H1 (cell line): ENCODE measurements around the gene BNC2. TPM values are rescaled to one million over a fixed set of nuclear protein-coding genes. Genes with fewer than 3 reads are reported as not detected.

Source experiments
- CTCF ChIA-PET: fragments of 300-600 bp; sonication (Branson Sonifier 250); formaldehyde crosslinking; loops from one replicate; lab custom pipeline; 2021; ENCODE audit not compliant: partially characterized antibody; lab: Charles Lee
- POLR2A ChIA-PET: fragments of 300-600 bp; sonication (Branson Sonifier 250); formaldehyde crosslinking; loops from one replicate; lab custom pipeline; 2021; ENCODE audit warnings: inconsistent platforms; ENCODE audit not compliant: partially characterized antibody; lab: Charles Lee
- DNase-seq, 2 experiments: peaks; one replicate each; pipeline versions ENCODE4 v3.0.0 to v3.0.0-alpha.2; 2010 to 2022; ENCODE audit warnings: low spot score in 2 of 2, low read depth in 1 of 2, mixed read lengths in 1 of 2
- FAIRE-seq: peaks from 2 replicates; lab custom pipeline; 2011; peaks lifted over from hg19 to GRCh38; lab: Jason Lieb, UNC
- H2AFZ ChIP-seq: 2 replicates; pipeline ENCODE4 v1.8.1; 2012; ENCODE audit warnings: low read length, inconsistent platforms
- H2AK5ac ChIP-seq: 2 replicates; pipeline ENCODE4 v1.6.1; 2013; ENCODE audit warnings: low read depth, low read length
- H2BK120ac ChIP-seq: replicated peaks from 2 replicates; pipeline ENCODE3; 2013; ENCODE audit warnings: low read depth, low read length, inconsistent platforms
- H2BK12ac ChIP-seq: 2 replicates; pipeline ENCODE4 v1.6.1; 2013; ENCODE audit warnings: low read depth, low read length
- H2BK15ac ChIP-seq: 2 replicates; pipeline ENCODE4 v1.6.1; 2013; ENCODE audit warnings: low read length
- H2BK20ac ChIP-seq: 2 replicates; pipeline ENCODE4 v1.6.1; 2013; ENCODE audit warnings: low read length
- H2BK5ac ChIP-seq: 2 replicates; pipeline ENCODE4 v1.6.1; 2013; ENCODE audit warnings: low read depth, low read length
- H3K14ac ChIP-seq: 2 replicates; pipeline ENCODE4 v1.6.1; 2013; ENCODE audit warnings: inconsistent platforms; ENCODE audit not compliant: insufficient read length
- H3K18ac ChIP-seq: 2 replicates; pipeline ENCODE4 v1.6.1; 2013; ENCODE audit warnings: low read length; ENCODE audit errors: extremely low read depth
- H3K23ac ChIP-seq: 2 replicates; pipeline ENCODE4 v1.6.1; 2013; ENCODE audit warnings: inconsistent platforms; ENCODE audit not compliant: insufficient read length
- H3K23me2 ChIP-seq: 2 replicates; pipeline ENCODE4 v1.6.1; 2013; ENCODE audit warnings: low read depth, low read length
- H3K27ac ChIP-seq: 2 replicates; pipeline ENCODE4 v1.6.1; 2011; ENCODE audit warnings: low read depth, low read length, inconsistent platforms
- H3K27me3 ChIP-seq, 4 experiments: replicated peaks in 1 of 4; 1 replicate in 1 of 4; 2 replicates in 3 of 4; pipeline versions ENCODE4 v1.6.1 to v1.8.1; 2011 to 2013; ENCODE audit warnings: low read length in 3 of 4, mild to moderate bottlenecking in 3 of 4, inconsistent platforms in 2 of 4, mixed read lengths in 2 of 4, moderate library complexity in 1 of 4; ENCODE audit not compliant: control insufficient read depth in 3 of 4, insufficient read depth in 3 of 4; ENCODE audit errors: extremely low read depth in 1 of 4
- H3K36me3 ChIP-seq, 4 experiments: 2 replicates each; pipeline versions ENCODE4 v1.6.1 to v1.8.1; 2011 to 2013; ENCODE audit warnings: mild to moderate bottlenecking in 4 of 4, low read length in 3 of 4, moderate library complexity in 2 of 4, control low read depth in 1 of 4, inconsistent platforms in 1 of 4; ENCODE audit not compliant: insufficient read depth in 4 of 4, control insufficient read depth in 2 of 4
- H3K4ac ChIP-seq: replicated peaks from 2 replicates; pipeline ENCODE3; 2013; ENCODE audit warnings: low read length, low read depth, mixed read lengths, inconsistent platforms; ENCODE audit not compliant: insufficient read length
- H3K4me1 ChIP-seq, 4 experiments: replicated peaks in 1 of 4; 1 replicate in 1 of 4; 2 replicates in 3 of 4; pipeline versions ENCODE4 v1.6.1 to v1.8.1; 2011 to 2013; ENCODE audit warnings: low read length in 3 of 4, inconsistent platforms in 2 of 4, mixed read lengths in 1 of 4; ENCODE audit not compliant: insufficient read depth in 4 of 4, control insufficient read depth in 3 of 4
- H3K4me2 ChIP-seq, 2 experiments: 2 replicates each; pipeline versions ENCODE4 v1.6.1 to v1.8.1; 2011 to 2013; ENCODE audit warnings: low read depth in 2 of 2, low read length in 2 of 2, control low read depth in 1 of 2, inconsistent platforms in 1 of 2, mild to moderate bottlenecking in 1 of 2; ENCODE audit not compliant: insufficient read depth in 1 of 2
- H3K4me3 ChIP-seq, 4 experiments: fragments of 200-600, 300-600 bp in 1 of 4; sonication (generic), shearing (Covaris generic), sonication (Bioruptor Twin) in 1 of 4; 2 replicates each; pipeline versions ENCODE4 v1.5.1 to v1.8.1; 2011 to 2016; ENCODE audit warnings: low read length in 4 of 4, low read depth in 3 of 4, control low read depth in 2 of 4, inconsistent platforms in 2 of 4, mild to moderate bottlenecking in 2 of 4, mixed read lengths in 1 of 4, moderate library complexity in 1 of 4; ENCODE audit not compliant: insufficient read depth in 2 of 4; ENCODE audit errors: extremely low read depth in 1 of 4
- H3K56ac ChIP-seq: replicated peaks from 2 replicates; pipeline ENCODE3; 2013; ENCODE audit warnings: low read depth, mild to moderate bottlenecking, mixed read lengths, low read length, inconsistent platforms; ENCODE audit not compliant: insufficient read length
- H3K79me1 ChIP-seq: 2 replicates; pipeline ENCODE4 v1.6.1; 2013; ENCODE audit warnings: low read depth, low read length, control low read depth
- H3K79me2 ChIP-seq, 2 experiments: 2 replicates each; pipeline versions ENCODE4 v1.6.1 to v1.8.1; 2012 to 2013; ENCODE audit warnings: low read length in 2 of 2, mild to moderate bottlenecking in 2 of 2, inconsistent platforms in 1 of 2; ENCODE audit not compliant: insufficient read depth in 2 of 2, control insufficient read depth in 1 of 2
- H3K9ac ChIP-seq, 4 experiments: replicated peaks in 1 of 4; 1 replicate in 1 of 4; 2 replicates in 3 of 4; pipeline versions ENCODE4 v1.6.1 to v1.8.1; 2011 to 2013; ENCODE audit warnings: low read depth in 3 of 4, low read length in 3 of 4, control low read depth in 2 of 4, mild to moderate bottlenecking in 2 of 4, moderate library complexity in 2 of 4, inconsistent platforms in 1 of 4; ENCODE audit errors: extremely low read depth in 1 of 4
- H3K9me3 ChIP-seq, 2 experiments: 2 replicates each; pipeline versions ENCODE4 v1.6.1 to v1.8.1; 2012 to 2013; ENCODE audit warnings: mild to moderate bottlenecking in 2 of 2, moderate library complexity in 2 of 2, control low read depth in 1 of 2, inconsistent platforms in 1 of 2, low read depth in 1 of 2, low read length in 1 of 2, mixed read lengths in 1 of 2; ENCODE audit not compliant: insufficient read depth in 2 of 2
- H4K20me1 ChIP-seq, 2 experiments: replicated peaks in 1 of 2; 2 replicates each; pipeline versions ENCODE3 to v1.8.1; 2011 to 2013; ENCODE audit warnings: inconsistent platforms in 2 of 2, low read length in 2 of 2, mild to moderate bottlenecking in 1 of 2; ENCODE audit not compliant: insufficient read depth in 2 of 2, control insufficient read depth in 1 of 2
- H4K5ac ChIP-seq: 2 replicates; pipeline ENCODE4 v1.6.1; 2013; ENCODE audit warnings: low read length, low read depth, mixed read lengths, inconsistent platforms; ENCODE audit not compliant: insufficient read length
- H4K8ac ChIP-seq: 2 replicates; pipeline ENCODE4 v1.8.0; 2013; ENCODE audit warnings: mild to moderate bottlenecking, moderate library complexity, low read length, inconsistent platforms; ENCODE audit not compliant: insufficient read depth; ENCODE audit errors: extremely low read depth
- H4K91ac ChIP-seq: replicated peaks from 2 replicates; pipeline ENCODE3; 2013; ENCODE audit warnings: low read length, mixed read lengths, inconsistent platforms; ENCODE audit not compliant: insufficient read length
- ATF2 ChIP-seq: IDR thresholded peaks from 2 replicates; pipeline ENCODE4 v1.6.1; 2012; ENCODE audit warnings: low read length, inconsistent platforms
- EP300 ChIP-seq, 2 experiments: IDR thresholded peaks; 1 replicate in 1 of 2; 2 replicates in 1 of 2; pipeline ENCODE4 v1.6.1; 2011 to 2012; ENCODE audit warnings: low read depth in 2 of 2, low read length in 2 of 2, mild to moderate bottlenecking in 2 of 2, borderline replicate concordance in 1 of 2, inconsistent platforms in 1 of 2, moderate library complexity in 1 of 2
- FOSL1 ChIP-seq: IDR thresholded peaks from 2 replicates; pipeline ENCODE4 v1.6.1; 2011; ENCODE audit warnings: mild to moderate bottlenecking, low read depth, low read length, moderate library complexity; ENCODE audit not compliant: insufficient read depth
- KDM5A ChIP-seq: fragments of 200-600 bp; IDR thresholded peaks from 2 replicates; pipeline ENCODE4 v1.7.1; 2012; ENCODE audit warnings: mild to moderate bottlenecking, low read length, inconsistent platforms, mixed read lengths
- MAX ChIP-seq: IDR thresholded peaks from 2 replicates; pipeline ENCODE4 v1.6.1; 2012; ENCODE audit warnings: inconsistent platforms
- NRF1 ChIP-seq: IDR thresholded peaks from 2 replicates; pipeline ENCODE4 v1.6.1; 2011; ENCODE audit warnings: mild to moderate bottlenecking, low read depth, low read length, improper control_type of control experiment
- SAP30 ChIP-seq: fragments of 300-600 bp; sonication (generic); IDR thresholded peaks from 2 replicates; pipeline ENCODE4 v1.7.1; 2012; ENCODE audit warnings: low read length, moderate library complexity, mild to moderate bottlenecking, inconsistent platforms; ENCODE audit not compliant: insufficient read depth, insufficient replicate concordance
- SIN3A ChIP-seq, 2 experiments: IDR thresholded peaks in 1 of 2; conservative IDR thresholded peaks in 1 of 2; 2 replicates each; pipeline ENCODE4 v1.6.1; 2011 to 2012; ENCODE audit warnings: low read length in 2 of 2, improper control_type of control experiment in 1 of 2, low read depth in 1 of 2, mild to moderate bottlenecking in 1 of 2
- WGBS, 2 experiments: shearing (Covaris generic) in 1 of 2; methylation state at CpG; one replicate each; pipeline versions ENCODE4 v1.1.6 to v1.1.7; 2013 to 2015; ENCODE audit warnings: low lambda C conversion rate in 2 of 2, mixed read lengths in 2 of 2, inconsistent platforms in 1 of 2, low coverage in 1 of 2, missing lambda C conversion rate in 1 of 2; ENCODE audit not compliant: insufficient replicate concordance in 2 of 2, insufficient coverage in 1 of 2, insufficient read length in 1 of 2; ENCODE audit errors: extremely low coverage in 1 of 2, missing lambda C conversion rate in 1 of 2; 5-methylcytosine and 5-hydroxymethylcytosine counted together
- polyA plus RNA-seq, 7 experiments: library from polyadenylated mRNA; depleted of rRNA in 3 of 7; stranded (reverse) in 5 of 7; unstranded in 2 of 7; fragments of >200 nt in 5 of 7; fragments of 200-250 nt in 2 of 7; gene quantifications; 1 replicate in 5 of 7; 2 replicates in 1 of 7; 4 replicates in 1 of 7; pipeline versions ENCODE4 v1.2.1 to v1.2.3, GENCODE V29; 2011 to 2013; ENCODE audit warnings: missing spikeins in 2 of 7, mixed read lengths in 2 of 7
- total RNA-seq: library from RNA; stranded (reverse); fragmentation: NEBNext Ultra II Directional; extraction: Animal tissue kit (Norgen Biotek cat#: 25700); gene quantifications from 2 replicates; pipeline ENCODE4 v1.2.1, GENCODE V29; 2021

Gene BNC2
- total and polyA plus RNA-seq, 2 of the 8 experiments (the other 6 are each of a cell fraction or from before 2014, with no cell fraction given): 16.0 to 26.8 TPM

- Histone ChIP-seq H2AK5ac (peak overlapping the region; percentile 29; the same call in 1 of the 2 replicates), H2BK12ac (peak overlapping the region; percentile 2; the same call in 1 of the 2 replicates), H3K36me3 (no peaks in the 10 kb centered on the region), H3K56ac (peak overlapping the region; percentile 8), H4K91ac (peak overlapping the region; percentile 94), H3K18ac (no peak overlapping the region), H3K4me3 (no peak overlapping the region), H3K79me1 (no peaks in the 10 kb centered on the region; the same call in 1 of the 2 replicates), H3K4me1 (peaks cover 9 to 29% (median 16%) of the 10 kb centered on the region in 4 experiments; a peak in 6 of 7 replicates), H2AFZ (no peak overlapping the region), H3K23ac (no peak overlapping the region), H4K8ac (no peak overlapping the region), H3K4ac (peak overlapping the region; percentile 90), H3K9me3 (no peaks in the 10 kb centered on the region), H4K20me1 (no peaks in the 10 kb centered on the region), H2BK5ac (peak overlapping the region; percentile 89; the same call in 1 of the 2 replicates), H4K5ac (peak overlapping the region; percentile 79), H3K27ac (peak overlapping the region; percentile 67), H3K4me2 (peak overlapping the region; percentile 14 to 24; a peak in 2 of 4 replicates), H2BK120ac (no peak overlapping the region), H3K27me3 (no peaks in the 10 kb centered on the region), H3K9ac (no peak overlapping the region), H3K23me2 (peaks cover 2% of the 10 kb centered on the region; the same call in 1 of the 2 replicates), H3K79me2 (peaks cover 0 to 41% of the 10 kb centered on the region in 2 experiments; a peak in 2 of 4 replicates), H3K14ac (no peak overlapping the region), H2BK20ac (no peak overlapping the region), H2BK15ac (no peak overlapping the region)
- ChIA-PET POLR2A (interaction anchor here (0.8 to 2.3 kb wide), 10 partner anchors 8 to 335 kb away, joined by 3 to 16 read pairs (median 4); no protein-coding TSS in a partner anchor), CTCF (interaction anchor here (0.6 to 2.3 kb wide), 5 partner anchors 9 to 674 kb away, joined by 3 to 10 read pairs (median 5); no protein-coding TSS in a partner anchor)
- peak; percentile 79 to 96 for DNase-seq
- 5% methylated on average over 4 of the region's 4 CpGs; no CpG with 5 or more reads in 1 of the 2 experiments for WGBS, 2 experiments
- peak; percentile 100 for FAIRE-seq
- no peak for TF ChIP-seq FOSL1
- TF ChIP-seq MAX: peak; percentile 55; the same call in 1 of the 2 replicates
- TF ChIP-seq KDM5A: no peak
- TF ChIP-seq ATF2: peak; percentile 96
- TF ChIP-seq EP300 (IDR thresholded peaks at IDR 0.05; ENCODE audit: borderline replicate concordance in 1 of 2, low read depth in 2 of 2, low read length in 2 of 2): peak in 1 of 2 experiments; percentile 98; a peak in 2 of 3 replicates
- no peak for TF ChIP-seq SIN3A (conservative IDR thresholded peaks at IDR 0.05 in 1 of 2, IDR thresholded peaks at IDR 0.05 in 1 of 2; ENCODE audit: low read depth in 1 of 2, low read length in 2 of 2)
- TF ChIP-seq NRF1: no peak
- no peak for TF ChIP-seq SAP30
These were observed 60.4 kb downstream of the BNC2 start for GRCh38 chr9:16809912-16810610.
